ENCODE results near the gene TNRC6B.
"Not testable (repeated sequence)": the region's sequence is repeated elsewhere in the genome, so short reads cannot be mapped to it uniquely, and the experiment has no call there.

The TNRC6B gene

GRCh38 chr22:40182231-40182835 lies 4.6 kb downstream of the TNRC6B start:
- DNase-seq, result no peak

- no peak for DNase-seq
Measured at GRCh38 chr22:40183029-40183581, 5.4 kb downstream of the TNRC6B start.

GRCh38 chr22:40183603-40184002 lies 5.9 kb downstream of the TNRC6B start:
- not testable (repeated sequence) for DNase-seq

GRCh38 chr22:40187389-40187788 lies 9.7 kb downstream of the TNRC6B start:
- DNase-seq, result no peak

- no peak for DNase-seq
Measured at GRCh38 chr22:40189997-40190396, 12.3 kb downstream of the TNRC6B start.

GRCh38 chr22:40190501-40190900 lies 12.8 kb downstream of the TNRC6B start:
- DNase-seq, result no peak

- no peak for DNase-seq
Measured at GRCh38 chr22:40193429-40194421, 16.0 kb downstream of the TNRC6B start.

- DNase-seq, result no peak
Measured at GRCh38 chr22:40194656-40195055, 16.9 kb downstream of the TNRC6B start.

GRCh38 chr22:40196628-40197360 lies 19.1 kb downstream of the TNRC6B start:
- DNase-seq, result no peak

- not testable (repeated sequence) for DNase-seq
Measured at GRCh38 chr22:40197421-40197820, 19.7 kb downstream of the TNRC6B start.

- no peak for DNase-seq
Measured at GRCh38 chr22:40198733-40199132, 21.0 kb downstream of the TNRC6B start.

- no peak for DNase-seq
Measured at GRCh38 chr22:40199223-40199622, 21.5 kb downstream of the TNRC6B start.

- no peak for DNase-seq
Measured at GRCh38 chr22:40199852-40200251, 22.1 kb downstream of the TNRC6B start.

- DNase-seq, result no peak
Measured at GRCh38 chr22:40200795-40201530, 23.2 kb downstream of the TNRC6B start.

- no peak for DNase-seq
Measured at GRCh38 chr22:40202225-40202944, 24.7 kb downstream of the TNRC6B start.

GRCh38 chr22:40203572-40203971 lies 25.8 kb downstream of the TNRC6B start:
- no peak for DNase-seq

GRCh38 chr22:40204321-40205116 lies 26.8 kb downstream of the TNRC6B start:
- no peak for DNase-seq

GRCh38 chr22:40206561-40206960 lies 28.8 kb downstream of the TNRC6B start:
- no peak for DNase-seq

GRCh38 chr22:40210818-40211217 lies 33.1 kb downstream of the TNRC6B start:
- DNase-seq, result no peak

GRCh38 chr22:40211476-40212054 lies 33.8 kb downstream of the TNRC6B start:
- no peak for DNase-seq

Data from NCI-H187 treated with DMSO at 0.1 percent for 48 hours (cell line).